HEK293 (cell line): Measurements from ENCODE around the gene HNRNPUL1.

ENCODE experiments used
- ELK4 ChIP-seq: IDR thresholded peaks from 2 replicates; pipeline ENCODE4 v1.6.1; 2011; ENCODE audit warnings: mild to moderate bottlenecking, low read depth, low read length, borderline replicate concordance
- GLI2 ChIP-seq: fragments of 450-650 bp; formaldehyde crosslinking; IDR thresholded peaks from 2 replicates; pipeline ENCODE4; 2017; ENCODE audit warnings: missing biosample characterization, missing genetic modification characterization, low read depth, borderline replicate concordance
- HOXD13 ChIP-seq: sonication (generic); formaldehyde crosslinking; IDR thresholded peaks from 2 replicates; pipeline ENCODE4 v1.8.0; 2022; ENCODE audit warnings: missing genetic modification reagents, borderline replicate concordance
- INSM2 ChIP-seq: fragments of 450-650 bp; formaldehyde crosslinking; IDR thresholded peaks from 2 replicates; pipeline ENCODE4 v1.5.1; 2016; ENCODE audit warnings: missing biosample characterization, missing genetic modification characterization
- KLF16 ChIP-seq: fragments of 450-650 bp; formaldehyde crosslinking; IDR thresholded peaks from 2 replicates; pipeline ENCODE4 v1.5.1; 2017; ENCODE audit warnings: missing biosample characterization, missing genetic modification characterization
- PRDM6 ChIP-seq: fragments of 450-650 bp; formaldehyde crosslinking; IDR thresholded peaks from 2 replicates; pipeline ENCODE4 v1.5.1; 2017; ENCODE audit warnings: missing biosample characterization, missing genetic modification characterization
- SCRT2 ChIP-seq: fragments of 450-650 bp; formaldehyde crosslinking; IDR thresholded peaks from 2 replicates; pipeline ENCODE4 v1.5.1; 2016; ENCODE audit warnings: missing biosample characterization, missing genetic modification characterization
- ZBTB20 ChIP-seq: fragments of 450-650 bp; formaldehyde crosslinking; IDR thresholded peaks from 2 replicates; pipeline ENCODE4 v1.5.1; 2016; ENCODE audit warnings: missing biosample characterization, missing genetic modification characterization
- ZBTB6 ChIP-seq: fragments of 450-650 bp; formaldehyde crosslinking; IDR thresholded peaks from 2 replicates; pipeline ENCODE4 v1.5.1; 2017; ENCODE audit warnings: missing biosample characterization, missing genetic modification characterization
- ZEB2 ChIP-seq: fragments of 450-650 bp; formaldehyde crosslinking; IDR thresholded peaks from 2 replicates; pipeline ENCODE4 v1.5.1; 2016; ENCODE audit warnings: missing biosample characterization, missing genetic modification characterization
- ZNF114 ChIP-seq: fragments of 450-650 bp; formaldehyde crosslinking; IDR thresholded peaks from 2 replicates; pipeline ENCODE4 v1.5.0; 2017; ENCODE audit warnings: missing biosample characterization, missing genetic modification characterization
- ZNF2 ChIP-seq: fragments of 450-650 bp; formaldehyde crosslinking; IDR thresholded peaks from 2 replicates; pipeline ENCODE4 v1.5.1; 2016; ENCODE audit warnings: missing biosample characterization, missing genetic modification characterization
- ZNF274 ChIP-seq, 2 experiments: fragments of 200-500 bp in 1 of 2; fragments of 450-650 bp in 1 of 2; sonication (Bioruptor generic) in 1 of 2; formaldehyde crosslinking in 1 of 2; IDR thresholded peaks; 2 replicates each; pipeline versions ENCODE4 v1.5.1 to v1.6.1; 2014 to 2016; ENCODE audit warnings: borderline replicate concordance in 1 of 2, inconsistent platforms in 1 of 2, low read length in 1 of 2, missing biosample characterization in 1 of 2, missing genetic modification characterization in 1 of 2
- ZNF292 ChIP-seq: fragments of 450-650 bp; formaldehyde crosslinking; IDR thresholded peaks from 2 replicates; pipeline ENCODE4 v1.5.1; 2016; ENCODE audit warnings: low read depth, missing biosample characterization, missing genetic modification characterization, borderline replicate concordance
- ZNF37A ChIP-seq: fragments of 450-650 bp; IDR thresholded peaks from 2 replicates; pipeline ENCODE4 v1.5.1; 2018; ENCODE audit warnings: missing biosample characterization, missing genetic modification characterization
- ZNF404 ChIP-seq: fragments of 450-650 bp; formaldehyde crosslinking; IDR thresholded peaks from 2 replicates; pipeline ENCODE4 v1.5.1; 2017; ENCODE audit warnings: missing biosample characterization, missing genetic modification characterization
- ZNF449 ChIP-seq: fragments of 450-650 bp; formaldehyde crosslinking; IDR thresholded peaks from 2 replicates; pipeline ENCODE4 v1.5.1; 2017; ENCODE audit warnings: missing biosample characterization, mild to moderate bottlenecking, missing genetic modification characterization, moderate library complexity
- ZNF501 ChIP-seq: fragments of 450-650 bp; formaldehyde crosslinking; IDR thresholded peaks from 2 replicates; pipeline ENCODE4 v1.5.1; 2016; ENCODE audit warnings: missing biosample characterization, missing genetic modification characterization
- ZNF514 ChIP-seq: fragments of 450-650 bp; formaldehyde crosslinking; IDR thresholded peaks from 2 replicates; pipeline ENCODE4 v1.5.1; 2016; ENCODE audit warnings: missing biosample characterization, missing genetic modification characterization
- ZNF518A ChIP-seq: fragments of 450-650 bp; formaldehyde crosslinking; conservative IDR thresholded peaks from 2 replicates; pipeline ENCODE4 v1.5.1; 2016; ENCODE audit warnings: low read depth, missing biosample characterization, missing genetic modification characterization
- ZNF521 ChIP-seq: fragments of 450-650 bp; formaldehyde crosslinking; IDR thresholded peaks from 2 replicates; pipeline ENCODE4 v1.5.1; 2017; ENCODE audit warnings: missing biosample characterization, mild to moderate bottlenecking, missing genetic modification characterization
- ZNF561 ChIP-seq: fragments of 450-650 bp; IDR thresholded peaks from 2 replicates; pipeline ENCODE4 v1.5.1; 2018; ENCODE audit warnings: missing biosample characterization, missing genetic modification characterization, borderline replicate concordance
- ZNF677 ChIP-seq: fragments of 450-650 bp; IDR thresholded peaks from 2 replicates; pipeline ENCODE4 v1.5.0; 2018; ENCODE audit warnings: missing biosample characterization, mild to moderate bottlenecking, missing genetic modification characterization, moderate library complexity
- ZNF692 ChIP-seq: fragments of 450-650 bp; formaldehyde crosslinking; IDR thresholded peaks from 2 replicates; pipeline ENCODE4 v1.5.1; 2016; ENCODE audit warnings: missing biosample characterization, missing genetic modification characterization

HNRNPUL1 gene

GRCh38 chr19:41226053-41226873 is 37.9 kb upstream of the HNRNPUL1 start (continued):
- no peak for TF ChIP-seq PRDM6 (tag by site-specific recombination)
- TF ChIP-seq ZNF677 (tag by site-specific recombination) = peak; percentile 45; the same call in 1 of the 2 replicates
- TF ChIP-seq ELK4 = no peak
- no peak for TF ChIP-seq SCRT2 (tag by site-specific recombination)
- no peak for TF ChIP-seq HOXD13 (CRISPR knock-in tag)
- TF ChIP-seq ZEB2 (tag by site-specific recombination) = 0 out of 2 replicates have a peak, but pooled peaks have one; percentile 70
- TF ChIP-seq ZNF521 (tag by site-specific recombination) = no peak
- no peak for TF ChIP-seq ZNF404 (tag by site-specific recombination)
- no peak for TF ChIP-seq ZNF518A
- no peak for TF ChIP-seq ZNF449 (tag by site-specific recombination)
- TF ChIP-seq ZNF2 (tag by site-specific recombination) = peak; percentile 86
- no peak; the same call in 1 of the 2 replicates for TF ChIP-seq ZNF561 (tag by site-specific recombination)
- TF ChIP-seq KLF16 (tag by site-specific recombination) = peak; percentile 66; the same call in 1 of the 2 replicates
- peak; percentile 25; the same call in 1 of the 2 replicates for TF ChIP-seq ZBTB20
- TF ChIP-seq ZNF292 (tag by site-specific recombination) = no peak
- peak; percentile 88 for TF ChIP-seq ZBTB6 (tag by site-specific recombination)
- no peak for TF ChIP-seq ZNF514 (tag by site-specific recombination)
- no peak for TF ChIP-seq INSM2
- TF ChIP-seq GLI2 = no peak
- TF ChIP-seq ZNF692 (tag by site-specific recombination) = peak; percentile 64; the same call in 1 of the 2 replicates
- TF ChIP-seq ZNF501 (tag by site-specific recombination) = 0 out of 2 replicates have a peak, but pooled peaks have one; percentile 62
- no peak for TF ChIP-seq ZNF274 (IDR thresholded peaks at IDR 0.05; ENCODE audit: low read length)
- TF ChIP-seq ZNF274 (tag by site-specific recombination; IDR thresholded peaks at IDR 0.05; ENCODE audit: borderline replicate concordance) = no peak
- TF ChIP-seq ZNF114 (tag by site-specific recombination) = no peak
- TF ChIP-seq ZNF37A (tag by site-specific recombination) = no peak
